ENCODE data around the gene RNF144A. TPM values are rescaled to one million over a fixed set of nuclear protein-coding genes. Genes with fewer than 3 reads are reported as not detected.

RNF144A gene
- total and polyA plus RNA-seq, 9 donors, result 10.4 to 47.7 (median 23.9) TPM

DNA sequence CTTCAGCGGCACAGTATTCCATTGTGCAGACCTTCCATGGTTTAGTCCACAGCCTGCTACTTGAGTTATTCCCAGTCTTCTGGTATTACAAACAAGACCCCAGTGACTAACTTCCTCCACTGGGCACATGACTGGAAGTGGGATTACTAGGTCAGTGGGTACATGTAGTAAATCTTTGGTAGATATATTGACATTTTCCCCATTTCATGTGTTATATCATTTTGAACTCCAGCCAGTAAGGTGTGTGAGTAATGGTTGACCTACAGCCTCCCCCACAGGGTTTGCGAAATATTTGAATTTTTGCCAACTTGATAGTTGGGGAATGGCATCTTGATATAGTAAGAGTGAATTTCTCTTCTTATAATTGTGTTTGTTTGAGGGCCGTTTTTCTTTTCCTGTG is 58.8 kb downstream of the RNF144A start:
- H3K9me3 ChIP-seq, result no peaks in the 10 kb centered on the region
- H3K27ac ChIP-seq, result no peak overlapping the region
- WGBS, 3 donors, result 80 to 90% (median 83%) methylated on average over 3 of the region's 3 CpGs
- intact Hi-C loops (cut with DNase I), result no loop called here
- H3K4me3 ChIP-seq, result no peak overlapping the region
- H3K27me3 ChIP-seq, result no peaks in the 10 kb centered on the region
- TF ChIP-seq, protein P1, sequence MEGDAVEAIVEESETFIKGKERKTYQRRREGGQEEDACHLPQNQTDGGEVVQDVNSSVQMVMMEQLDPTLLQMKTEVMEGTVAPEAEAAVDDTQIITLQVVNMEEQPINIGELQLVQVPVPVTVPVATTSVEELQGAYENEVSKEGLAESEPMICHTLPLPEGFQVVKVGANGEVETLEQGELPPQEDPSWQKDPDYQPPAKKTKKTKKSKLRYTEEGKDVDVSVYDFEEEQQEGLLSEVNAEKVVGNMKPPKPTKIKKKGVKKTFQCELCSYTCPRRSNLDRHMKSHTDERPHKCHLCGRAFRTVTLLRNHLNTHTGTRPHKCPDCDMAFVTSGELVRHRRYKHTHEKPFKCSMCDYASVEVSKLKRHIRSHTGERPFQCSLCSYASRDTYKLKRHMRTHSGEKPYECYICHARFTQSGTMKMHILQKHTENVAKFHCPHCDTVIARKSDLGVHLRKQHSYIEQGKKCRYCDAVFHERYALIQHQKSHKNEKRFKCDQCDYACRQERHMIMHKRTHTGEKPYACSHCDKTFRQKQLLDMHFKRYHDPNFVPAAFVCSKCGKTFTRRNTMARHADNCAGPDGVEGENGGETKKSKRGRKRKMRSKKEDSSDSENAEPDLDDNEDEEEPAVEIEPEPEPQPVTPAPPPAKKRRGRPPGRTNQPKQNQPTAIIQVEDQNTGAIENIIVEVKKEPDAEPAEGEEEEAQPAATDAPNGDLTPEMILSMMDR (IDR thresholded peaks at IDR 0.05), result no peak
- no peak for TF ChIP-seq POLR2A (IDR thresholded peaks at IDR 0.05)
- no peak for TF ChIP-seq EP300 (IDR thresholded peaks at IDR 0.05)
- no peak for DNase-seq
- no peaks in the 10 kb centered on the region for H3K36me3 ChIP-seq
- H3K4me1 ChIP-seq (ENCODE audit: insufficient read depth), result no peaks in the 10 kb centered on the region

DNA sequence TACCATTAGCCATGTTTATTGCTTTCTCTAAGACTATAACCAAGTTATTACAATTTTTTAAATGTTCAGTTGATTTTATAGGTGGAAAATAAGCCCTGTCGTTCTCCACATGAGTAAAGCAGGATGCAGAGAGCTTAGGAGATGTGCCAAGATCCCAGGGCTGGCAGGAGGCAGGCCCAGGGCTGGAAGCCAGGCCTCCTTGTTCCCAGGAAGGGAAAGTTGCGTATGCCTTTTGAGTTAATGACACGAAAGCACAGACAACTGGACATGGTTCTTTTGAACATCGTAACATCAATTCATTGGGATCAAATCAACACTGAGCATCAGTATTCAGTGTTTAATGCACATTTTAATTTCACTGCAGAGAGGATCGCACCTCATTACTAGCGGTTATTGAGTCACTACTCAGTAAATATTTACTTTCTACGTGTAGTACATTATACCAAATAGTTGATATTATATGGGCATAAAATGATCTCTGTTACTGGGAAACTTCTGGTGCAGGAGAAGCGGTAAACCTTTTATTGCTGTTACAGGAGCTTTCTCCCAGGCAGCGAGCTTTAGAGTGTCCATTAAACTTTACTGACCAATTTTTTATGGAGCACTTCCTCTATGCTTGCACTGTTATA is 60.0 kb downstream of the RNF144A start:
- Histone ChIP-seq H3K36me3 (no peaks in the 10 kb centered on the region), H3K4me3 (no peak overlapping the region), H3K9me3 (no peaks in the 10 kb centered on the region), H3K27ac (no peak overlapping the region), H3K4me1 (ENCODE audit: insufficient read depth) (no peaks in the 10 kb centered on the region), H3K27me3 (no peaks in the 10 kb centered on the region)
- intact Hi-C loops (cut with DNase I), result no loop called here
- TF ChIP-seq, protein P1 (IDR thresholded peaks at IDR 0.05), result no peak
- TF ChIP-seq EP300 (IDR thresholded peaks at IDR 0.05) (no peak), POLR2A (IDR thresholded peaks at IDR 0.05) (no peak)
- 69 to 74% (median 71%) methylated on average over 9 of the region's 9 CpGs for WGBS, 3 donors
- peak; percentile 32 to 80 (median 67) for DNase-seq

- Histone ChIP-seq H3K9me3 (no peaks in the 10 kb centered on the region), H3K27ac (no peak overlapping the region)
- 89 to 94% (median 91%) methylated on average over 4 of the region's 4 CpGs for WGBS, 3 donors
Measured at GRCh38 chr2:6977786-6978185, 60.6 kb downstream of the RNF144A start.

DNA sequence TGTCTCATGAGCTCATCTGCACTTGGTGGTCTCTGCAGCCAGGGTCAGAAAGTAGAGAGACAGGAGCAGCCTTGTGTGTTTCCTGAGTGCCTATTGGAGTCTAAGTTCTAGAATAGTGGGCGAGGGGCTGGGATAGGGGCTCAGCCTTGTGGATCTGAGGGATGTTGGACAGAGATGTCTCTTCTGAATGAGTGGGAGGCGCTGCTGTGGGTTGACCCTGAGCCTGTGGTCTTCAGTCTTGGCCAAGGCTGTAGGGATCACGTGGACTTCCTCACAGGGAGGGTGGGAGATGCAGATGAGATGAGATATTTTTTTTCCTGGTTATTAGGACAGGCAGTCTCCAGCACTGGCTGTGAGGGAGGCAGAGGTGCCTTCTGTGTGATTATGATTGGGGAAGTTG is 61.8 kb downstream of the RNF144A start:
- H3K36me3 ChIP-seq, result no peaks in the 10 kb centered on the region
- TF ChIP-seq, protein P1 (IDR thresholded peaks at IDR 0.05), result no peak
- TF ChIP-seq POLR2A (IDR thresholded peaks at IDR 0.05) (no peak), EP300 (IDR thresholded peaks at IDR 0.05) (no peak)
- DNase-seq, result no peak
- H3K9me3 ChIP-seq, result no peaks in the 10 kb centered on the region
- 75 to 90% (median 80%) methylated on average over 3 of the region's 3 CpGs for WGBS, 3 donors
- H3K27me3 ChIP-seq, result no peaks in the 10 kb centered on the region
- peaks cover 4% of the 10 kb centered on the region for H3K4me1 ChIP-seq (ENCODE audit: insufficient read depth)
- H3K4me3 ChIP-seq, result no peak overlapping the region
- H3K27ac ChIP-seq, result no peak overlapping the region
- intact Hi-C loops (cut with DNase I), result no loop called here

More at GRCh38 chr2:6977786-6978185, 60.6 kb downstream of the RNF144A start:
- intact Hi-C loops (cut with DNase I), result no loop called here
- Histone ChIP-seq H3K4me1 (ENCODE audit: insufficient read depth) (no peaks in the 10 kb centered on the region), H3K27me3 (no peaks in the 10 kb centered on the region), H3K4me3 (no peak overlapping the region), H3K36me3 (no peaks in the 10 kb centered on the region)
- TF ChIP-seq POLR2A (IDR thresholded peaks at IDR 0.05) (no peak), EP300 (IDR thresholded peaks at IDR 0.05) (no peak)
- TF ChIP-seq, protein P1 (IDR thresholded peaks at IDR 0.05), result no peak
- no peak for DNase-seq

All from ovary (tissue), 9 donors.